Stimulated activated naive CD4-positive, alpha-beta T cell treated with Interleukin-2 at 50 U/mL for 16 hours (primary cell): ENCODE data around the gene AGBL1.

Experiments used
- DNase-seq: peaks from one replicate; lab custom pipeline; 2025; lab: John Stamatoyannopoulos, UW

The AGBL1 gene

DNA sequence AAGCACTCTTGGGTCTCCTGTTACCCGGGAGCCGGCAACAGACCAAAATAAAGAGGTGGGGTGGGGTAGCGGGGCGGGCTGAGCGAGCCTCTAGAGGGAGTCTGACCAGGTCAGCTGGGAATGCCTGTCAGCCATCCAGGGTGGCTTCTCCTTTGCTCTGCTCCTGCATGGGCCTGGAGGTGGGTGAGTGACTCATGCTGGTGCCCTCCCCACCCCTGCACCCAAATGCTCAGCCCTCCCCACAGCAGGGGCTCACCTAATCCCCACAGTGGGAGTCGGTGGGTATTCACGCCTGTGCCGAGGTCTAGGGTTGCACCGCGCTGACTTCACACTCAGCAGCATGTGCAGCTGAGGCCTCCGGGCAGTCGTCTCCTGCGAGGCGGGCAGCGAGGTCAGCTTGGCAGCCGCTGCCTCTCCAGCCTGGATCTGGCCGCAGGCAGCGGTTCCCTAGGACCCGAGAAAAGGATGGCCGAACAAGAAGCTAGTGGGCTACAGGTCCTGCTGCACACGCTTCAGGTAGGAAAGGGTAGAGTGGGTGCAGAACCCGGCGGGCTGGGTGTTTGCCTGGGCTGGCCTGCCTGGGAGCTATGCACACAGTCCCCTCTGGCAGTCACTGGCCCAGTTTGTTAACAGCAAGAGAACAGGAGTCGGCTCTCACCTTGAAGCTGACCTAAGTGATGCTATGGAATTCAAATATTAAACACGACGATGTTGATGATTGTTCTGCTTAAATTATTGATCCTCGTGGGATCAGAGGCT is at the start of gene AGBL1:
TSS of gene AGBL1 (plus strand) at position 364 of the 759 bp plus-strand sequence.
- no peak for DNase-seq

DNA sequence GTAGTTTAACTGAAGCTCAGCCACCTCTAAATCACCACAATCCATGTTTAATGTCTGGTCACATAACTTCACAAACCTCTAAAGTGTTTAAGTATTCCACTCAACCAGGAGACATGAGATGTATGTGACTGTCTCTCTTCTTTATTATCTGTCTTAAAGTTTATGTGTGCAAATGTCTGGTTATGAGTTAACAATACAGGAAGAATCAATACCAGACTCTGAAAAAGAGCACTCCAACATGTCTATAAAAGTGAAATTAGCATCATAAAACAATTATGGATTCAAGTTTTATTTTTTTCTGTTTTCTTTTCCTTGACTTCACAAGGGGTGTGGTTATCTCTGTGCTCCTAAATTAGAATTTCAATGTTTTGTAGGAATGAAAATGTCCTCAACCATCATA is 44.8 kb upstream of the AGBL1 start:
- DNase-seq = no peak

DNA sequence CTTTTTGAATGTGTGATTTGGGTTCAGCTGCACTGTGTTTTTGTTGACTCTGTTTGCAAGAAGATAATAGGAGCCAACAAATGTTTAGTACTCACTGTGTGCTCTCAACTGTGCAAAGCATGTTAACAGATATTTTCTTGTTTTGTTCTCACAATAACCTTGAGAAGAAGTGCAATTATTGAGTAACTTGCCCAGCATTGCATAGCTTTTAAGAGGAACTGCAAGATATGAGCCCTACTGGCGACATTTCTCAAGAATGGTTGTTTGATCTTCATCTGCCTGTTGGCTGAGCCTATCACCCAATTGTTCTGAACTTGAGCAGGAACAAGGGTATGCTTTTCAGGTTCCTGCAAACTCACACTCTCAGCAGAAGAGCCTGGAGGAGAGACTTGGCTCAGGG is 43.4 kb upstream of the AGBL1 start:
- DNase-seq = no peak

DNA sequence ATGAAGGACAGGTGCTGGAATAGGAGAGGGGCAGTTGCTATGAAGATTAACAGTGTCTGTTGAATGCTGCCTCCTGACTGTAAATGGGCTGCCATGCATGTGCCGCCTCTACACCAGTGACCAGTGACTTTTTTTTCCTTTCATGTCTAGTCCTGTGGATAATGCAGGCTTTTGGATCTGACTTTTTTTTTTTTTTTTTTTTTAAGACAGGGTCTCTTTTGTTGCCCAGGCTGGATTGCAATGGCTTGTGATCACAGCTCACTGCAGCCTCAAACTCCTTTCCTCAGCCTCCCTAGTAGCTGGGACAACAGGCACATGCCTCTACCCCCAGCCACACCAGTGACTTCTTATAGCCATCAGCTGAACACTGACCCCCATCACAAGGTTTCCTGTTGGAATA is 41.2 kb upstream of the AGBL1 start:
- no peak for DNase-seq

DNA sequence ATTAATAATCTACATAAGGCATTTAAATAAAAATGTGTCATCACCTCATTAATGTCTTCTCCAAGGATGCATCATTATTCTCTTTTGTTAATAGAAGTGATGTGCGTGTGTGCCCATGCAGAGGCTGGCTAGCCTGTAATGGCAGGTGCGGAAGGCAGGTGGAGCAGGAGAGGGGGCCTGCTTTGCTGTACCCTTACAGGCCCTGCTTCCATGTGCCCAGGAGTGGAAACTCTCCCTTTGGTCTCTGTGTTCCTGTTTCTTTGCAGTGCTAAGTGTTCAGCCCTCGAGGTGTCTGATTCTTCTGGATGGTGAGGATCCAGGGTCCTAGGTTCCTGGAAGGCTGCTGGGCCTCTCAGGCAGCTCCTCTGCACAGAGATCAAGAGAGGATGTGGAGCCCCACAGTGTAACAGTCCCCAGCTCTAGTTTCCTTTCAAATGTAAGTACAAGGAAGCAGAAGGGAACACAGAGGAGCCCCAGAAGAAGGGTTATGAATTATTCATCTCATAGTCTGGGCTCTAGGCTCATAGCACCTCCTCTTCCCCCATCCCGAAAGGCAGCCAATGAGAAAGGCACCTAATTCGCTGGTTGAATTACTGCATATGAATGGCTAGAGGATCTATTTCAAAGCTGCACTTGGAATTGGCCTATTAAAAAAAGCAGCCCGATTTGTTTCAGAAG is 39.2 kb upstream of the AGBL1 start:
- no peak for DNase-seq

DNA sequence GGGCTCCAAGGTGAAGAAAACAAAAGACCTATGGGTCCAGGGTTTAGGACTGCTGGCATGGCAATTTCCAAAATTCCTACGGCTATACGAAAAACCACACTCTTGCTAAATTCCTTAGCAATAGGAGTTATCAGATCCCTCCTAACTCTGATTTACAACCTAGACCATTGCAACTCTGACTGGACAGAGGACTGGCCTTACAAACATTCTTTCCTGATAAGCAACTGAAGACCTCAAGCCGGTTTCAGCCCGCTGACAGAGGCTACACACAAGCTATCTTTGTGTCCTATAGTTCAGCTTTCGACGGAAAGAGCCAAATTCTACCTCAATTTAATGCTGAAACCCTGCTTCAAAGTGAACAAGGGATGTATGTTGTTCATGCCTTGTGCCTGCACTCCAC is 38.3 kb upstream of the AGBL1 start:
- DNase-seq = no peak

- DNase-seq = no peak
Observed at GRCh38 chr15:86042226-86042625, 37.4 kb upstream of the AGBL1 start.

DNA sequence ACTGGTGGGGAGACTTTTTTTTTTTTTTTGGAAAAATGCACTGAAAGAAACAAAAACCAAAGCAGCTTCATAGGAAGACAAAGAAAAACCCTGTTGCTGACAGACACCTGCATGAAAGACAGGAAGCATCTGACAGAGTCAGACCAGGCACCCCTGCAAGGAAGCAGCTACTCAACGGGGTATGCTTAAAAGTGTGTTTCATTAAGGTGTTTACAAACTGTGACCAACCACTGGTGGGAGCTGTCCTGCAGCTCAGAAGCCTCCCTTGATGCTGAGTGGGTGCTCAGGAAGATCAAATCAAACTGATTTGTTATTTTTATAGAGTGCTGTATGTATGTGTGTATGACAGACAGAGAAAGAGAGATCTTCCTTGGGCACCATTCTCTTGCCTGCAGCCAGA is 34.7 kb upstream of the AGBL1 start:
- DNase-seq = no peak

DNA sequence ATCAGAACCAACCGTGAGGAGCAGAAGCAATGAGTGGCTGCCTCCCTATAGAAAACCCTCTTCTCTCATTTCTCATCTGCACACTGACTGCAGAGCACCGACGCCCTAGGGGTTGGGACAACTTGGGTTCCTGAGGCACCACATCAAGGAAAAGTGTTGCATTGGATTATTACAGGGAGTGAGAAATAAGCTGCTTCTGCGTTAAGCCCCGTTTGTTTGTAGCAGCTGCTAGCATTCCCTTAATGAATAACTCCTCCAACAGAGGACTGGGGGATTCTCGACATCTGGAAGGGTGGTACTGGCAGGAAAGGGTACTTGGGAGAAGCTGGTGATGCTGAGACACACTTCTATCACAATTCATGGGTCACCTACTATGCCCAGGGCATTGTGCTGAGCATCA is 25.3 kb upstream of the AGBL1 start:
- DNase-seq = no peak

- no peak for DNase-seq
Observed at GRCh38 chr15:86055688-86056087, 24.0 kb upstream of the AGBL1 start.

- no peak for DNase-seq
Observed at GRCh38 chr15:86059851-86060250, 19.8 kb upstream of the AGBL1 start.

DNA sequence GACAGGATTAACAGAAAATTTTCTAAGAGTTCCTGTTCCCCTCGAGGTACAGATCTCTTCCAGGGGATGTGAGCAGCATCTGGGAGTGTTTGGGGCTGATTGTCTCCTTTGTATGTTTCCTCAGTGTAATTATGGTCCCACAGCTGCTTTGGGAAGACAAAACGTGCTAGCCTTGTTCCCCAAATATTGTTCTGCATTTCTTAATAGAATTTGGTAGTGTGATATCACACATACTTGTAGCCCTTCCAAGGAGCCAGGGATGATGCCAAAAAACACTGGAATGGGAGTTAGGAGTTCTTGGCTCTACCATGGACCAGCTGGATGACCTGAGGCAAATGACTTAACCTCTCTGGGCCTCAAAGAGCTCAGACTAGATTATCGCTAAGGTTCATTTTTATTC is 19.0 kb upstream of the AGBL1 start:
- no peak for DNase-seq

- no peak for DNase-seq
Observed at GRCh38 chr15:86061581-86061980, 18.1 kb upstream of the AGBL1 start.

GRCh38 chr15:86062646-86063243 is 16.9 kb upstream of the AGBL1 start:
- DNase-seq = no peak

- no peak for DNase-seq
Observed at GRCh38 chr15:86063356-86064095, 16.1 kb upstream of the AGBL1 start.

DNA sequence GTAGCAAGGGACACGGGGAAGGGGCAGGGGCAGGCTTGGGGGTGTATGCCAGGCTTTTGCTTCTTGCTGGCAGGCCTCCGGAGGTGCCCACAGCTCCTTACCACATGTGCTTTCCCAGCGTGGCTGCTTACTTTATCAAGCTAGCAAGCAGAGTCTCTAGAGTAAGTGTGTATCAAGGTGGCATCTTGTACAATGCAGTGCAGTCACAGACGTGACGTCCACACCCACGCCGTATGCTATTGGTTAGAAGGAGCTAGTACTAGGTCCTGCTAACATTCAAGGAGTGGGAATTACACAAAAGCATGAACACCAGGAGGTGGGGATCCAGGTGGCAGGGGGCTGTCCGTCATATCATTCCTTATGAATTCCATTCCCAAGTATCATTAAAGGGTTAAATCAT is 15.3 kb upstream of the AGBL1 start:
- no peak for DNase-seq

GRCh38 chr15:86066174-86066834 is 13.4 kb upstream of the AGBL1 start:
- no peak for DNase-seq

- no peak for DNase-seq
Observed at GRCh38 chr15:86073281-86073680, 6.4 kb upstream of the AGBL1 start.

GRCh38 chr15:86076468-86076867 is 3.2 kb upstream of the AGBL1 start:
- DNase-seq = no peak

GRCh38 chr15:86077070-86077469 is 2.6 kb upstream of the AGBL1 start:
- DNase-seq = no peak

DNA sequence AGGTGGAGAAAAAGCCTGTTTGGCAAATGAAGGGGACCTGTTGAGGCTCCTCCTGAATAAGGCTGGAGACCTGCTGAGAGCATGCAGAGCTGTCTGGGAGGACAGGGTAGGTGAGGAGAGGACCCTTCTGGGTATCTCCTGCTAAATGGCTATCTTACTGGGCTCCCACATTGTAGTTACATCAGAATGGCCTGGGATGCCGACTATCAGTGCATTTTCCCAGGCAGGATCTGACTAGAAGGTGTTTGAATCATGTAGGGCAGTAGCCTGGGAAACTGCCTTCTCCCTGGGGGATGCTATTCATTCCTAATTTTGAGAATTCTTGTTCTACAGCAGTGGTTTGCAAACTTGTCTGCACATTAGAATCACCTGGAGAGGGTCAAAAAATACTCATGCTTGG is 631 bp downstream of the AGBL1 start:
- no peak for DNase-seq
